OCI-LY1 (cell line): ENCODE data around the gene CMTM8.
"Not testable (repeated sequence)": the region's sequence is repeated elsewhere in the genome, so short reads cannot be mapped to it uniquely, and the experiment has no call there.

Experiments
- H2AFZ ChIP-seq: fragments of 200-600 bp; sonication (generic), shearing (Covaris generic); 2 replicates; pipeline ENCODE4 v1.6.0; 2014; ENCODE audit warnings: antibody characterized with exemption, mild to moderate bottlenecking, low read length
- H3F3A ChIP-seq: fragments of 200-600 bp; sonication (generic), shearing (Covaris generic); 2 replicates; pipeline ENCODE4 v1.6.0; 2014; ENCODE audit warnings: mild to moderate bottlenecking, antibody characterized with exemption, low read length, moderate library complexity; ENCODE audit not compliant: insufficient read depth
- H3K27ac ChIP-seq: fragments of 200-600 bp; sonication (generic); 2 replicates; pipeline ENCODE4 v1.5.1; 2014; ENCODE audit warnings: low read length, mixed run types, mild to moderate bottlenecking, low read depth; ENCODE audit not compliant: poor library complexity, severe bottlenecking
- H3K27me3 ChIP-seq: fragments of 200-600 bp; sonication (generic); 2 replicates; pipeline ENCODE4 v1.6.0; 2014; ENCODE audit warnings: antibody characterized with exemption, mild to moderate bottlenecking, low read length, moderate library complexity; ENCODE audit not compliant: insufficient read depth
- H3K36me3 ChIP-seq: fragments of 200-600 bp; sonication (generic); 2 replicates; pipeline ENCODE4 v1.6.1; 2014; ENCODE audit warnings: mild to moderate bottlenecking, antibody characterized with exemption, low read length, moderate library complexity, mixed read lengths; ENCODE audit not compliant: insufficient read depth
- H3K4me1 ChIP-seq: fragments of 200-600 bp; sonication (generic); 2 replicates; pipeline ENCODE4 v1.5.1; 2014; ENCODE audit warnings: mild to moderate bottlenecking, low read length, moderate library complexity; ENCODE audit not compliant: insufficient read depth, severe bottlenecking
- H3K4me2 ChIP-seq: fragments of 200-600 bp; sonication (generic), shearing (Covaris generic); 2 replicates; pipeline ENCODE4 v1.6.1; 2014; ENCODE audit warnings: low read length
- H3K4me3 ChIP-seq: fragments of 200-600 bp; sonication (generic); 2 replicates; pipeline ENCODE4 v1.5.1; 2014; ENCODE audit warnings: low read length, low read depth, mild to moderate bottlenecking, mixed read lengths; ENCODE audit not compliant: poor library complexity, severe bottlenecking
- H3K79me2 ChIP-seq: fragments of 200-600 bp; shearing (Covaris generic); 2 replicates; pipeline ENCODE4 v1.6.1; 2016; ENCODE audit warnings: mixed run types, low read length, mixed read lengths; ENCODE audit not compliant: insufficient read depth
- H3K9ac ChIP-seq: fragments of 200-600 bp; sonication (generic), shearing (Covaris generic); 2 replicates; pipeline ENCODE4 v1.6.1; 2014; ENCODE audit warnings: mild to moderate bottlenecking, low read length, mixed read lengths
- H3K9me2 ChIP-seq: fragments of 200-600 bp; sonication (generic), shearing (Covaris generic); 2 replicates; pipeline ENCODE4 v1.6.1; 2014; ENCODE audit warnings: low read depth, mild to moderate bottlenecking, low read length, mixed read lengths
- H3K9me3 ChIP-seq: fragments of 200-600 bp; shearing (Covaris generic); 2 replicates; pipeline ENCODE4 v1.6.1; 2014; ENCODE audit warnings: low read length, mixed read lengths
- H4K20me1 ChIP-seq: fragments of 200-600 bp; sonication (generic), shearing (Covaris generic); 2 replicates; pipeline ENCODE4 v1.6.0; 2016; ENCODE audit warnings: mild to moderate bottlenecking, low read length; ENCODE audit not compliant: insufficient read depth
- CTCF ChIP-seq: fragments of 200-600 bp; sonication (generic), shearing (Covaris generic); IDR thresholded peaks from 2 replicates; pipeline ENCODE4 v1.5.1; 2017; ENCODE audit warnings: mild to moderate bottlenecking, antibody characterized with exemption, low read length, moderate library complexity, mixed read lengths
- EZH2 ChIP-seq: fragments of 200-600 bp; sonication (generic), shearing (Covaris generic); IDR thresholded peaks from 2 replicates; pipeline ENCODE4 v1.8.0; 2017; ENCODE audit warnings: borderline replicate concordance, mixed run types, mild to moderate bottlenecking, antibody characterized with exemption, low read length, moderate library complexity, mixed read lengths

The CMTM8 gene

DNA sequence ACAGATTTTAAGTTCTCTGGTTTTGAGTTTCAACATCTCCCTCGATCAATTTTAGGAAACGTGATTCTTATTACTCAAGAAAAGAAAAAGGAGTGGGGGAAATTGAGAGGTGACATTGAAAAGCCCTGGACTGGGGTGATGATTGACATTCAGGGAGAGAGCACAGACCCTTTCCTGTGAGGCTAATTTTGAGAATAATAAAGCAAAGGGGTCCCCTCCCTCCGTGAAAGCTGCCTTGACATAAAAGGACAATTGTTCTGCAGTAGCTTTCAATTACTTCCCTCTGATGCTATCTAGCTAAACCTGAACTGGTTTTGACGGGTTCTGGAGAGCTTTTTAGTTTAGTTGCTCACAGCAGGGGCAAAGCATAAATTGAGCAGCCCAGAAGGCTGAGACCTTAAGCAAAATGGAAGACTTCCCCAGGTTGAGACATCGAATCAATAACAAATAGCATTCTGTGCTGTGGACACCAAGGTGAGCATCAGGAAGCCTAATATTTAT lies 14.4 kb upstream of the CMTM8 start:
- H3K27me3 ChIP-seq: peaks cover 15% of the 10 kb centered on the region
- no peaks in the 10 kb centered on the region for H4K20me1 ChIP-seq
- no peaks in the 10 kb centered on the region for H3F3A ChIP-seq
- H3K9me3 ChIP-seq: no peaks in the 10 kb centered on the region
- no peaks in the 10 kb centered on the region for H3K9me2 ChIP-seq
- H3K4me1 ChIP-seq: no peaks in the 10 kb centered on the region
- no peak overlapping the region for H3K4me2 ChIP-seq
- no peak overlapping the region for H3K27ac ChIP-seq
- H3K9ac ChIP-seq: no peak overlapping the region
- no peak overlapping the region for H3K4me3 ChIP-seq
- H2AFZ ChIP-seq: no peak overlapping the region
- H3K36me3 ChIP-seq: no peaks in the 10 kb centered on the region; the same call in 1 of the 2 replicates
- TF ChIP-seq CTCF (no peak), EZH2 (no peak)
- no peaks in the 10 kb centered on the region for H3K79me2 ChIP-seq

DNA sequence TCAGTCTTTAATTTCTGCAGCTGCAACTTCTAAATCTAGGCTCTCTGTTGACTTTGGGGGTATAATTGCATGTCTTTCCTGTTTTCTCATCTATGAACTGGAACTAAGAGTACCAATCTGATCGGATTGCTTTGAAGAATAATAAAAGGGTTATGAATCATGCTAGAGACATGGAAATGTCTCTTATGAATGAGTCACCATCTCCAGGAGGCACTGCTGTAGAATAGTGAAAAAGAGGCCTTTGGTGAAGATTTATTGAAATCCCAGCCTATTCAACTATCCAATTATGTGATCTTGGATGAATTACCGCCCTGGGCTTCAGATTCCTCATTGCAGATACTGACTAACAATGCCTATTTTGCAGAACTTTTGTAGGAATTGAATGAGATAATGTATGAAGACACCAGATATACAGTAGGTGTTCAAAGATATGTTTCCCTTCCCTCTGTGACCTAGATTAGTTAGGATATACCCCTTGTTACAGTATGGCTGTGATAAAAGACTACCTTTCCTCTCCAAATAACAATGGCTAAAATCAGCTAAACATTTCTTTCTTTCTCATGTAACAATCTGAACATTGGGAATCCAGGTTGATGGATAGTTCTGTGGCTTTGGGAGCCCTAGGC lies 11.5 kb upstream of the CMTM8 start:
- Histone ChIP-seq H3K27ac (no peak overlapping the region), H3K36me3 (no peaks in the 10 kb centered on the region; the same call in 1 of the 2 replicates), H2AFZ (no peak overlapping the region), H3K27me3 (peaks cover 15% of the 10 kb centered on the region), H3K79me2 (no peaks in the 10 kb centered on the region), H3K4me3 (no peak overlapping the region), H3K4me2 (no peak overlapping the region), H3F3A (no peaks in the 10 kb centered on the region), H3K9me3 (no peaks in the 10 kb centered on the region), H4K20me1 (no peaks in the 10 kb centered on the region), H3K4me1 (no peaks in the 10 kb centered on the region), H3K9me2 (no peaks in the 10 kb centered on the region), H3K9ac (no peak overlapping the region)
- TF ChIP-seq CTCF (no peak), EZH2 (no peak)

GRCh38 chr3:32228743-32229142 lies 9.7 kb upstream of the CMTM8 start:
- H4K20me1 ChIP-seq, H3K9me2 ChIP-seq, H3K27ac ChIP-seq, H3K79me2 ChIP-seq, H3K9me3 ChIP-seq, H3K27me3 ChIP-seq, H3F3A ChIP-seq, H2AFZ ChIP-seq, H3K9ac ChIP-seq, H3K4me1 ChIP-seq, H3K36me3 ChIP-seq, H3K4me3 ChIP-seq, H3K4me2 ChIP-seq: not testable (repeated sequence)

- Histone ChIP-seq H3K9ac (no peak overlapping the region), H3K27ac (no peak overlapping the region)
- TF ChIP-seq CTCF (no peak), EZH2 (no peak)
Observed at GRCh38 chr3:32229565-32229964, 8.9 kb upstream of the CMTM8 start.

More at GRCh38 chr3:32229565-32229964, 8.9 kb upstream of the CMTM8 start:
- no peaks in the 10 kb centered on the region for H3K79me2 ChIP-seq
- H3K9me3 ChIP-seq: no peaks in the 10 kb centered on the region
- no peaks in the 10 kb centered on the region; the same call in 1 of the 2 replicates for H3K36me3 ChIP-seq
- H3F3A ChIP-seq: no peaks in the 10 kb centered on the region
- H2AFZ ChIP-seq: no peak overlapping the region
- peaks cover 6% of the 10 kb centered on the region; the same call in 1 of the 2 replicates for H3K27me3 ChIP-seq
- no peaks in the 10 kb centered on the region for H3K4me1 ChIP-seq
- H3K4me2 ChIP-seq: no peak overlapping the region
- no peaks in the 10 kb centered on the region for H4K20me1 ChIP-seq
- H3K9me2 ChIP-seq: no peaks in the 10 kb centered on the region
- H3K4me3 ChIP-seq: no peak overlapping the region
